ENCODE measurements around the gene PTCD2.

Gene PTCD2

DNA sequence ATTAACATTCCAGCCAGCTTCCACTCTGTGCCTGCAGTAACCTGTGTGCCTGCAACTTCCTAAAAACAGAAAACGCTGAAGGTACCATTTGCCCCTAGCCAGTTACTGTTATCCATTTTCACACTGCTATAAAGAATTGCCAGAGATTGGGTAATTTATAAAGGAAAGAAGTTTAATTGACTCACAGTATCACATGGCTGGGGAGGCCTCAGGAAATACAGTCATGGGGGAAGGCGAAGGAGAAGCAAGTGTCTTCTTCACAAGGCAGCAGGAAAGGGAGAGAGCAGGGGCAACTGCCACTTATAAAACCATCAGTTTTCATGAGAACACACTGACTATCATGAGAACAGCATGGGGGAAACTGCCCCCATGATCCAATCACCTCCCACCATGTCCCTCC is 31.2 kb downstream of the PTCD2 start:
- DNase-seq: no peak

DNA sequence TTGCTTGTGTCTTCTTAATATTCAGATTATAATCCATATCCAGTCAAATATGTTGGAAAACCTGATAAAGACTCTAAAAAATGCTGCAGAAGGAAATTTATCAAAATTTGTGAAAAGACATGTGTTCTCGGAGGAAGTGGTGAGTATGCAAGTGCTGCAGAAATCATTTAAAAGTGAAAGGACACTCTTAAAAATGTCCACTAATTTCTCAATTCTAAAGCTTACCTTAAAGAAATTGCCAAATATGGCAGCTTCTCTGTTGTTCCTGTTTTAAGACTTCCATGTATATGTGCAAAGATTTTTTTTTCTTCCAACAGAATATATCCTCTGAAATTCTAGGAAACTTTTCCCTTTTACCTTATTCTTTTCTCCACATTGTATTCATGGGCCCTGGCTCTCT is 32.4 kb downstream of the PTCD2 start:
- DNase-seq: no peak

DNA sequence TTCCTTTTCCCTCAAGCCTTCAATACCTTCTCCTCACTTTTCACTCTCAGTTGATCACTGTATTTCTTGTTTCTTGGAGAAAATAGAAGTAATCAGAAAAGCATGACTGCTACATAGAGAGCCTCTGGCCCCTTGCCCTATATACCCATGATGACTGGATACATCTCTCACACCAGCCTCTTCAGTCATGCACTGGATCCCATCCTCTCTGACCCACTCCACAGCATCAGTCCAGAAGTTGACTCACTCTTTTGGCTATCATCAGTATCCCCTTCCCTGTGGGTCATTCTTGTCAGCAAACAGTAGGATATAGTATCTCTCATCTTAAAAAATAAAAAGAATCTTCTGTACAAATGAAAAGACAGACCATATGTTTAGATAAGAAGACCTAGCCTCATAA is 32.9 kb downstream of the PTCD2 start:
- DNase-seq: no peak

DNA sequence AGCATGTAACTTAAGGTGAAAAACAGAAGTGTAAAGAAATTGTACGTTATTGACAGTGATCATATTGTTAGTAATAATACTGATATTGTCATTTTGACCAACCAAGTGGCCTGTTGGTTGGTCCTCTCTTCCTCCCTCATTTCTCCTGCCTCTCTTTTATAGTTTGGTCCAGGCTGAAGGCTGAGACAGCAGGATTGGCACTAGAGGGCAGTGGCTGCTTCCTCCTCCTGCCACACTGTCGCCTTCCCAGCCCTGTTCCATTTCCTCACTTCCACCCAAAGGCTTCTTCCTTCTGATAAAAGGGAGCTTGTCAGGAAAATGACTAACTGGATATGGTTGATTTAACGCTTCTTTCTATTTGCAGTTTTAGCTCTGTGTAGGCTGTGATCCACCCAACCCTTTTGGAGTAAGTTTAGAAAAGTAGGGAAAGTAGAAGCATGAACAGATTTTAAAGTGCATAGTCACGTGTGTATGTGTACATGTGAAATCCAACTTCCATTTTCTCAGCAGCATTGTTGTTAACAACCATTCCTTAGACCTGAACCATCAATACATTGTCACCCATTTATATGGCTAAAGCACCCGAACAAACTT is 35.6 kb downstream of the PTCD2 start:
- DNase-seq: no peak

DNA sequence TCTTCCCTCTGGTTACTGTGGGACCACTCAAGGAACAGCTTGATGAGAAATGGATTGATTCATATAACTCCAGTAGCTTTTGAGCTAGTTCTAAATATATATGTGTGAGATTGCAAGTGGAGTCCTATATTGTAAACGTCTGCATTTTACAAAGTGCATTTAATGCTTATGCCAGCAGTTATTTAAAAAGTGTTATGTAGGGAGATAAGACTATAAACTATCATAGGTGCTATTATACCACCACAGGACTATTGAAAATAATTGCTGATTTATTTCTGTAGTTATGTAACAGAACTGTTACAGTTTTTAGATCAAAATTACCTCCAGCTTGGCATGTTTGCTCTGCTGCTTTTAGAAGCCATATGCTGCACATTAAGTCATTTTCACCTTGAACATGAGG is 36.2 kb downstream of the PTCD2 start:
- DNase-seq: no peak

DNA sequence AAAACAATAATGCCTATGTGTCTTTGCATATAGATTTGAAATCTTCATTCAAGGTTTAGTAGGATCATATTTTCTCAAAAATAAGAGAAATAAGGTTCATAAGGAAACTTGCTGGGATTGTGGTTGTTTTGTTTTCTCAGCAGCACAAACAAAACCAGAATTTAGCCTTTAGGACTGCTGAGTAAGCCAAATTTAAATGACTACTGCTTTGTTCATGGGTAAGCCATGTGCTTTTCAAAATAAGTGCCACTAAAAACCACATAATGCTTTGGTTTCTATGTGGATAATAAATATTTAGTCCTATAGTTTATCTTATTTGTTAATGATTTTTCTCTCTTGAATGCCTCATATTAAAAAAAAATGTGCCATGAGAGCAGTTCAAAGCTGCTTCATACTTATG is 38.8 kb downstream of the PTCD2 start:
- no peak for DNase-seq

DNA sequence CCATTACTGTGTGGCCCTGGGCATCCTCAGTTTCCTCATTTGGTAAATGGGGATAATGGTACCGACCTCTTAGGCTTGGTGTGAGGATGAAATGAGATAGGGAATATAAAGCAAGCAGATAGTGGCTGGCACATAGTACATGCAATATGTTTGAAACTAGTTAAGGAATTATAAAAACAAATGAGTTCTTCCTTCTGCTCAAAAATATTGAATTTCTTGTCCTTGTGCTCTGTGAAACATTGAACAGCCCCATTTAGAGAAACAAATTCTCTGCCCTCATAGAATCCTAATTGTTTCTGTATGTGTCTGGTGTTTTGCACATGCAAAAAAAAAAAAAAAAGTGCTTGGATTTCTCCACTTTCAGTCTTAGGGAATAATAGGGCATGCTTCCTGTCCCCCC is 39.7 kb downstream of the PTCD2 start:
- no peak for DNase-seq

DNA sequence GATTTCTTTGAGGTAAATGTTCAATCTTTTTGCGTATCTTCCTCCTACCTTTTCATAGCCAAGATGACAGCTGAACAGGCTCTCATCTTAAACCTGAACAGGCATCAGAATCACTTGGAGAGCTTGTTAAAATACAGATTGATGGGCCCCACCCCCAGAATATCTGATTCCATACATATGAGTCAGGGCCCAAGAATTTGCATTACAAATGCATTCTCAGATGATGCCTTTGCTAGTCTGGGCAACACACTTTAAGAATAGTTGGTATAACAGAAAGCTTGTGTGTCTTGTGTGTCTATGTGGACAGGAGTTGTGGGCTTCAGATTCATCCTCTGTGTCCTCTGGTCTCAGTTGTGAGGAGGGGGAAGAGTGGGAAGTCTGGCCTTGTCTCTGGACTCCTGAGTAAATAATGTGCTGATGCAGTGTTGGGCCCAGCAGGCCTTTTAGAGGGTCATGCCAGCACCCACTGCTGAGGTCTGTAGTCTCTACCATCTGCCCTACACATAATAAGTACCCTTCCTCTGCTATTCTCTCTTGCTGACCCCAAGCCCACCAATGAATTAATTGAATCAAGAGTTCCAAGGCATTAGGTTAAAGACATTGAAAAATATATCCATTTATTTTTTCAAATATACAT is 43.1 kb downstream of the PTCD2 start:
- DNase-seq: no peak

DNA sequence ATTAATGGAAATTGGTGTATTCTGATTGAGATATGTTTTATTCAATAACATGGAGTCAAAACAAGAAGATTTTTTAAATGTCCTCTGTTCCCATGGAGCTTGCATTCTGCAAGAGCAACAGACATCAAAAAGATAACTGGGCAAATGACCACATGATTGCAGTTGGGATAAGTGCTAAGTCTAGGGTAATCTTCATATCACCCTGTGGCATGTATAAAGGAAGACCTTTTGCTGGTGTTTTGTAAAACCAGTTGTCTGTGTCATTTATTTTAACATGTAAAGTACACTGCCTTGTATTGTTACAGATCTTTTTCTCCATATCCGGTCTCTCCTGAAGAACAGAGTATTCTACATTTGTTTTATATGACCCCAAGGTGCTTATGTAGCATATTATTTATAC is 44.0 kb downstream of the PTCD2 start:
- DNase-seq: no peak

DNA sequence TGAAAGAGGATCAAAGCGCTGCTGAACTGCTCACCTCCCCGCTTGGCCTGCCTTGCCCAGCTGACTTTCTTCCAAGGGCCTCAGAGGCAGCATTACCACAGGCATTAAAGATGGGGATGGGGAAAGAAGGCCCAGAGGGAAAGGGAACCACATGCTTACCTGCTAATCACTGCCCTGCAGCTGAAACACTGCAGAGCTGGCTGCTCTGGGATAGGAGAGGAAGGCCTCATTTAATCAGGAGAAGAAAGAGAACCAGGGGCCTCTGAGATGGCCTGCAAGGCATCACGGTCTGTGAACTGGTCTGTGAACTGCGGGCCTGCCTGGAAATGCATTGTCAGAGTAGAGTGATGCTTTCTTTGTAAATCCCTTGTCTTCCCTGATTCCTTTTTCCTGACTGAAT is 44.8 kb downstream of the PTCD2 start:
- DNase-seq: no peak

DNA sequence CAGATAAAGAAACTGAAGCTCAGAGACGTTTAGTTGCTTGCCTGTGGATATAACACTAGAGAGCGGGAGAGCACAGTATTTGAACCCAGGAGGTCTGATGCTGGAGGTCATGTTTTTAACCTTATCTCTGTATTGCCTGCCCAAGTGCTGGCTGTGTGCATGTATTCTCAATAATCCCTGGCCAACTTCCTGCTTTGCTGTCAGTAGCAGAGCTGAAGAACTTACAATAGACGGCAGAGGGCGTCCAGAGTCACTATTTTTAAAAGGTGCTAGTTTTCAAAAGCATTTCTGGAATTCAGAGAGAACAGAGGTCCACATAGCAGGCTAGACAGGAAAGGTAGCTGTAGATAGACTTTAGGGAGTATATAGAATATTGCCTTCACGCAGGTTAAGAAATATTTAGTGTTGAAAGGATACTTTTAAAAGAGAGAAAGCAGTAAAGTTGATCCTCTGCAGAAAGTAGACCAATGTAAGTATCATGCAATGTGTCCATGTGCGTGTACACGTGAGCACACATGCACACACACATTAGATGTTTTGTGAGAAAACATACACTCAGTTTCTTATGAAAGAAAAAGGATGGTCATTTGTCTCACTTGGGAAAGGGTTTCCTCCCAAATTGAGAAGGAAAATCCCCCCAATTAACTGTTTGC is 46.3 kb downstream of the PTCD2 start:
- DNase-seq: peak; percentile 69

DNA sequence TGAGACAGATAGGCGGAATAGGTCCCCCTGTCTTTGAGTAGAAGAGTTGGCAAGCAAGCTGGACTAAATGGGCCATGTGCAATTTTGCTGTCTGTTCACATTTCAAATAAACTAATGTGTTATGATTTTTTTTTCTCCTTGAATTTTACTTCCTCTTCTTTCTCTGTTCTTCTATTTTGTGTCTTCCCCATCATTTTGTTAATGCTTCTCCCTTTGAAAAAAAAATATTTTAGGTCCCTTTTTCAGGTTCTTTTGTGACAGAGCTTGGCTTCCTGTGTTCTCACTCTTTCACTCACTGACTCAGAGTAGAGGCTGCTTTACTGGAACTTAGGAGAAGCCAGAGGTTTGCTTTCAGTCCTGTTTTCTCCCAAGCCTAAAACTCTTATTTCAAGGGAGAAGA is 48.1 kb downstream of the PTCD2 start:
- no peak for DNase-seq

DNA sequence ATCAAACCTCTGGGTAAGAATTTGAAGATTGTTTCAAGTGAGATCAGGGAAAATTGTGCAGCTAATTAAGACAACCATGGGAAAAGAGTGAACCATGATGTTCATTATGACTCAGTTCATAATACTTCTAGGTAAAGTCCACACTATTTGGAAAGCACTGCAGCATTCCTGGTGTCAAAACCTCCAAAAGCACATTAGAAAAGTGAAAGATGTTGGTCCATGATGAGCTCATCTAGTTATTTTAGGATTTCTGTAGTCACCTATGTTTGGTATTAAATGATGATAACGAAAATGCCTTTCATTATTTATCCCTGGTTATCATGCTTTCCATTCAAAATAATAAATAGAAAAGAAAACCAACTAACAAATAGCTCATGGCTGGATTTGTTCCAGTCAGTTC is 49.1 kb downstream of the PTCD2 start:
- no peak for DNase-seq

DNA sequence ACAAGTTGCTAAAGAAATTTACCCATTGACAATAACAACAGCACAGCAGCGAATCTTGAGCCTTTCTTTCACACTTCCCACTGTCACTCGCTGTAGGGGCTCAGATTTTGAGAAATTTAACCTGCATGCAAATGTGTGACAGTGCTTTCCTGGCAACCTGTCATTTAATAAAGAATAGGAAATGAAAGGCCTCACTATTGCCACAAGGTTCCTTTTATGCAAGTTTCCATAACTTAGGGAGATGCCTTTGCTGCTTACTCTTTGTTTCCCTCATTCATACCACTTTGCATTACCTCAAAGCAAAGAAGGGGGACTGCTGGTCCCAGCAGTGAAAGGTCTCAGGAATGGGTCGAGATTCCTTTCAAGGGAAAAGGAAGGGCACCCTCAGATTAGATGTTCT is 49.5 kb downstream of the PTCD2 start:
- DNase-seq: no peak

DNA sequence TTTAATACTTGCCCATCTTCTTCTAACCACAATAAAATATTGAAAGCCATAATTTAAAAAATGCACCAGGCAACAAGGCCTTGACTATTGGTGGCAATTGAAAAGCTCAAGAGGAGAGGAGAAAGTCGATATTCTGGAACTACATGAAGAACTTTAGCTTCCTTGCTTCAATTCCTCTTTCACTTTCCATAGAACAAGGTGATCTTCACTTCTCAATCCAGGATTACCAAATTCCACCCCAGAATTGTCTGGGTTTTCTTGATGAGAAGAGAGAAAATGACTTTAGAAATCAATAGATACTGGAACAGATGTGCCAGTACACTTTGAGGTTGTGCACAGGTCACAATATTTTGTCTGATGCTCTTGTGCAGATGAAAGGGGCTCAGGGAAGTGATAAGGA is 52.2 kb downstream of the PTCD2 start:
- no peak for DNase-seq

DNA sequence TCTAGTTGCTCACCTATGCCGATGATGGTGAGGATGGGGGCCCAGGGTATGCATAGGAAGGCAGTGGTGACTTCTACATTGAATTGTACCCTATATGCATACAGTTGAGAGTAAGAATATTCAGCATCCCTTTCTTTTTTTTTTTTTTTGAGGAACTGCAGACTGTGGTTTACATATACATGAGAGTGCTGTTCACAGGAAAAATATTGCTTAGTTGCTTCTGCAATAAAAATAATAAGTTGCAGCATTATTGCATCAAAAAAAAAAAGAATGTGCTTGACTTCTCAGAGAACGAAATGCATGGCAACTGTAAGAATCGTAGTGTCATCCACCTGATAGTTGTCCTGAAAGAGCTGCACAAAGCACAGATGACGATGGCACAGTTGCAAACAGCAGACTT is 52.8 kb downstream of the PTCD2 start:
- no peak for DNase-seq

DNA sequence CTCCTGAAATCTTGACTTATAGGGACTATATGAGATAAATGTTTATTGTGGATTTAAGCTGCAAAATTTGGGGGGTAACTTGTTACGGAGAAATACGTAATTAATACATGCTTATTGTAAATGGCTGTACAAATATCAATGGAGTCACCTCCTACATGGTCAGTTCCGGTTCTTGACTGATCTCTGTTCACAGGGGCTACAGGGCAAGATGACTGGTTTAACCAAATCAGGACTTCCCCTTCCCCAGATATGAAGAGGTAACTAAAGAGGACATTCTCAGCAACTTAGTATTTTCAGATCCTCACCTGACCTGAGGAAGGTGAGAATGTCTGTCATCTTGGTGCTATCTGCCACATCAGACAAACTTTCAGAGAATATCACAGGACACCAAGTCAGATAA is 54.7 kb downstream of the PTCD2 start:
- DNase-seq: no peak

DNA sequence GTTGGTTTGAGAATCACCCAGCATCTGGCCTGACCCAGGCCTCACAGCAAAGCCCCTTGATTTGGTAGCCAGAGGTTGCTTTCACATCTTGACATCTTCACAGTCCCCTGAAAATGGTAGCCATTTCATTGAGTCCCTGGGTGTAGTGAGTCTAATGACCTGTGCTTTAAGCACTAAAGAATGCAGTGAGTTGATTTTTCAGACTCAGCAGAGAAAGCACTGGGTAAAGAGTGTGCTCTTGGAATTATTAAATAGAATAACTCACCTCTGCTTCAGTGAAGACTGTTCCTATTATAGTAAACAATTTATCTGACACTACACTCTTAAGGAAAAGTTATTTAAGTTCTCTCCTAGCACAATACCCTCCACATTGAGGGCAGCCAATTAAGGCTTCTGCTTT is 56.2 kb downstream of the PTCD2 start:
- DNase-seq: no peak

DNA sequence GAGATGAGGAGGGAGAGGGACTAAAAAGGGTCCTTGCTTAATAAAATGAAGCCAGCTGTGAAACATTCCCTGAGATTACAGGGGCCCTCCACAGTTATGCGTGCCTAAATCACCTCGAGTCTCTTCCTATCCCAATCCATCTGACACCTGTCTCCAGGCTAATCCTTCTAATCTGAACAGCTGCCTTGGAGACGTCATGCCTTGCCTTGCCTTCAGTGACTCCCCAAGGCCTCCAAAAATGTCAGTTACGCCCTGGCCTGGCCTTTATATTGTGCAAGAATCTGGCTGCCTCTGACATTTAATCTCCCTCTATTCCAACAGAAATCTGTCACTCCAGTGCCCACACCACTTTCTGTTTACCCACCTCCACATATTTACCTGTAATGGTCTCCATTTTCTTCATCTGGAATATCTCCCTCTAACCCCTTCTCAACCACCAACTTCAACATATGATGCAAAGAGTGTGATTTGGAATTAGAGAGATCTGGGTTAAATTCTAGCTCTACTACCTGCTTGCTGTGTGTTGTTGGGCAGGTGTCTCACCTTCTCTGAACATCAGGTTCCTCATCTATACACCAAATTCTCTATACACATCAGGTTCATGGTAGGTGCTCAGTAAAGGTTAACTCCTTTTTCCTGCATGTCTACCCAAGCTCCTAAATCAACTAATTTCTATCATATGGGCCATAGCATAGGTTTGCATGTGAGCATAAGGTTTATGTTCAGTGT is 57.9 kb downstream of the PTCD2 start:
- DNase-seq: no peak

DNA sequence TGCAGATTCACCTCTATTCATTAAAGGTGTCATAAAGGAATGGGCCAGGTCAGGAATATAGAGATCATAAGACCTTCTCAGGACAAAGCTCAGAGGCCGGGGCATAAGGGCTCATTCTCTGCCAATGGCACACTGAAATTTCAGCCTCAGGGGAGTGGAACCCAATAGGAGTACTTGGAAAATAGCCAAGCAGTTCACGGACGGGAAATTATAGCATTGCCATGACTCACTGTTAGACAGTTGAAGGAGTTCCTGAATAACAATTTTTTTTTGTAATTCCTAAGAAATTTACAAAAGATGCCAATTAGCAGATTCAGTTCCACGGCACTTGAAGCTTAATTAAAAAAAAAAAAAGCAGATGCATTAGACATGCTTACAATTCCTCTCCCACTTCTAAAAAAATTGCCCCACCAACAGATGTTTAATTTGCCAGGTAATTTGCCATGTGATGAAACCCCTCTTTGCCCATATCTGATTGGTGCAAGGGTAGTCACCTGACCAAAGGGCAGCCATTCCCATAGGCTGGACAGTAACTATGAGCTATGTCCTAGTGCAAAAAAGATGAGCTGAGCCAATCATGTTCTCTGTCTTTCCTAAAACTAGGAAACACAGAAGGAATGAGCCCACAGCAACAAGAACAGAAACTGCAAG is 58.6 kb downstream of the PTCD2 start:
- DNase-seq: no peak

DNA sequence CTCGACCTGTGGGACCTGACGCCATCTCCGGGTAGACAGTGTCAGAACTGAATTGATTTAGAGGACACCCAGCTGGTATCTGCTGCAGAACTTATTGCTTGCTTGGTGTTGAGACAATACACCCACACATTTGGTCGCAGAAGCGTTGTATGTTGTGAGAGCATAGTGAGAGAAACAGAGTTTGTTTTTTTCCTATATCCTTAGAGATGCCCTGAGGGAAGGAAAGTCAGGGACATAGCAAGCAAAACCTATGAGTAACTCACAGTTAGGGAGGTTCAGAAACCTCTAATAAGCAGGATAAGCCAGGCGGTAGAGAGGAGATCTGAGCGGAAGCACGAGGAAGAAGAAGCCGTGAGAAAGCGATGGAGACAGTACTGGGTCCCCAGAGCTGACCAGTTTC is 59.8 kb downstream of the PTCD2 start:
- no peak for DNase-seq

DNA sequence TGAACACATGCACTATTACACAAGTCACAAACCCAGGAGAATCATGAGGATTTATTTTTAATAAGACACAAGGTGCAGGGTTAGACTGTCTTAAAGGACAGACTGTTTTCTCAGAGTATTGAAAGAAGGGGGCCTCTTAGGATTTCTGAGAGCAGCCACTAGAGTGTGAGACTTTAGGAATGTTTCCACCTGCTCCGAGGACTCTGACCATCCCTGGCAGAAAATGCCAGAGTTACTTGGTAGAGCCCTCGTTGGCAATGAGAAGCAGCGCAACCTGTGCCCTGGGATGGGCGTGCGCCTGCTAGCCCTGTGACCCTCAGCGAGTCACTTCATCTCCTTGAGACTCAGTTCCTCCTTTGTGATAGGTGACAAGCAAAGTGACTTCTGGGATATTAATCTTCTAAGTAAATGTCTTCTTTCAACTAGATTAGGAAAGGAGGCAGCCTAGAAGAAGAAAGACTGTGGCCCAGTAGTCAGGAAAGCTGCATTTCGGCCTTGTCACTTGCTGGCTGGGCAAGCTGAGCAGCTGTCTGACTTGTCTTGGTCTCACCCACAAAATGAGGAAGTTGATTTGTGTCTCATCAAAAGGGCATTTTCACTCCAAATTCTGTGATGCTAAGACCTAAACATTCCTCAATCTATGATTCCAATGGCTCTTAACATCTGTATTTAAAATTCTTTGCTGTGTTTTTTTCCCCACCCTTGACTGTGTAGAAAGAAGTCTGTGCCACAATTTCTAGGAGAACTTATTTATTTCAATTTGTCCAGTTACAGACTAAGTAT is 60.5 kb downstream of the PTCD2 start:
- no peak for DNase-seq

DNA sequence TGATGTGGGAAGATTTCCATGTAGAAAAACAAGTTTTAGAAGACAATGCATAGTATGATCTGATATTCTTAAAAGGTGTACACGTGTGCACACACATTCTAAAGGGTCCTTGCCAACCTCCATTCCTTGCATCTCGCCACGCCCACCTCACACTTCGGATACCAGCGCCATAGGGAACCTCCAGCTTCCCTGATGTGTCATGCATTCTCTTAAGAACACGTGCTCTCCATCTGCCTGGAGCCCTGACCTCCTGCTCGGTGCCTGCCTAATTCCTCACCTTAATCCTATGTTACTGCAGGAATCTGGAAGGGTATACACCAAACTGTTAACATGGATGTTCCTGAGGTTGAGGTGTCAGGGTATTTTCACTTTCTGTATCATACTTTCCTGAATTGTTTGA is 63.1 kb downstream of the PTCD2 start:
- DNase-seq: no peak
